ENCODE measurements around the gene FILIP1.

The FILIP1 gene

DNA sequence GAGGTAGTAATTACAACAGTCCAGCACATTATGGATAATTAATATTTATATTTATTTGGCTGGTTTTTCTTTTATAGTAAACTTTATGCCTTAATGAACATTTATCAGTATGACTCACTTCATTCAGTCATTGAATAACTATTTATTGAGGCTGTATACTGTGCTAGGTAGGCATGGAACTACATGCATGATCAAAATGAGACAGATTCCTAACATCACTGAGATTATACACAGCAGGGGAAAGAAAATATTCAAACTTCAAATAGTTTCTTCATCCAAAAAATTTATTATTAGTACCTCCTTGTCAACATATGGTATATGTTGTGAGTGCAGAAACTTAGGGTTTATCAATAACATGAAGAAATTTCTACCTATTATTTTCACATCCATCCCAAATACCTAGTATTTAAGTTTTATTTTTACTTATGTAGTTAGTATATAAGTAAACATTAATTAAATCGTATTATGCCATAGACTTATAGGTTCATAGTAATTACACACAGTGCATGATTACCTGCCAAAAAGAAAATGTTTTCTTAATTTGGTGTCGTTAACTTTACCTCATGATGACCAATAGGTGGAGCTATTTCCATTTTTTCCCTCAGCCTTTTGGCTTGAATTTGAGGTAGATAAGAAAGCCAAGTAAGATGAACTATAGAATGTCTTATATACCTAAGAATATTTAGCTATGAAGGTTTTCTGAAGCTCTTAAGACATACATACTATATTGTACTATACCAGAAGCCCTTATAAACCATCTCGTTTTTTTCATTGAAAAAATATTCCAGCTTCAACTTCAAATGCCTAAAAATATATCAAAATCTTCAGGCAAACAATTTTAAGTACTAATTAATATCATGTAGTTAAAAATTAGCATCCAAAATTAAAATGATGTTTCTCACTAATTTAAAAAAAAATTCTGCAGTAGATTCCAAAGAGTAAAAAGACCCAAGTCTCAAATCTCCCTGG, 196.5 kb downstream of the FILIP1 start:
- peak; percentile 53 for DNase-seq (ENCODE audit: low read depth)

GRCh38 chr6:75292555-75292954, 201.0 kb downstream of the FILIP1 start:
- no peak for DNase-seq (ENCODE audit: low read depth)

- no peak for DNase-seq (ENCODE audit: low read depth)
Observed at GRCh38 chr6:75291744-75292143, 201.9 kb downstream of the FILIP1 start.

- no peak for DNase-seq (ENCODE audit: low read depth)
Observed at GRCh38 chr6:75291331-75291730, 202.3 kb downstream of the FILIP1 start.

GRCh38 chr6:75290136-75290945, 203.3 kb downstream of the FILIP1 start:
- no peak for DNase-seq (ENCODE audit: low read depth)

DNA sequence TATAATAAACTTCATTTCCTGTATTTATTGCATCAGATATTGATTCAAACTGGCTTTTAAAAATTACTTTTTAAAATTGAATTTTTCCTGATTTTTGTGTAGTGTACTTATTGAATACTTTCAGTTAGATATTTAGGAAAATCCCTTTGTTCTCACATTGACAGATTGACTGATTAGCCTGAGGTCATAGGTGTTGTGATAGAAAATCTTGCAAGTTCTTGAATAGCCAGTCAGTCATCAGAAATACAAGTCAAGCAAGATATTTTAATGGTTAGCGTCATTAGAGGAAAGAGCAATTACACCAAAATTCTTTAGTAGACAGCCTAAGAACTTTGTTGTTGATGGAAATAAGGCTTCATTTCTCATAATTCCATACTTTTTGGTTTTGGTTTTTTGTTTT, 205.6 kb downstream of the FILIP1 start:
- no peak for DNase-seq (ENCODE audit: low read depth)

DNA sequence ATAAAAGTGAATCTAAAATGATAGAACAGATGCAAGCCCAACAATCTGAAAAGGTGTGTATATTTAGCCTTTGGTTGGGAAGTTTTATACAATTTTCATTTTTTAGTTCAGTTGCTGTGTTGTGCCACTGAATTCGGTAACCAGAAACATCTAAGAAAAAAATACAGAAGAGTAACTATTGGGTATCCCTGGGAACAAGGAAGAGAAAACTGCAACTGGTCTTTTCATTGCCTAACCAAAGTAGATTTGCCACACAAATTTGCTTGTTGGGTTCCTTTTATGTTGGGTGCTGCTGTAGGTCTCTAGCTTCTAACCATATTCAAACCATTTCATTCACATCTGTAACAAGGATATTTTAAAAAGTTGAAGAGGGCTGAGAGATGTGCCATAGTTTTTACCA, 206.2 kb downstream of the FILIP1 start:
- no peak for DNase-seq (ENCODE audit: low read depth)

- DNase-seq (ENCODE audit: low read depth) = no peak
Observed at GRCh38 chr6:75286955-75287354, 206.6 kb downstream of the FILIP1 start.

DNA sequence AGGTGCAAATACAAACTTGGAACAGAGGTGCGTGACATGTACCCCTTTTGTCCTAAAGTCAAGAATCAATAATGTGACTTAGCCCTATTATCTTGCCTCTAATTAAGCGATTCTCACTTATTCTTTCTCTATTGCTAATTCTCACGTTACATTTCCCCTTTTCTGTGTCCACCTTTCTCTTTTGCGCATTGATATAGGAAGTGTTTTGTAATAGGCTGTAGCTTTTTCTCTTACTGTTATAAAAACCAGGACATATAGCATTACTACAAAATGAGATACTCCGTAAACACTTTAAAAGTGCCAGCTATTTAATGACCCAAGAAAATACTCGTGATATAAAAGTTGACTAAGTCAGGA, 208.3 kb downstream of the FILIP1 start:
- no peak for DNase-seq (ENCODE audit: low read depth)

DNA sequence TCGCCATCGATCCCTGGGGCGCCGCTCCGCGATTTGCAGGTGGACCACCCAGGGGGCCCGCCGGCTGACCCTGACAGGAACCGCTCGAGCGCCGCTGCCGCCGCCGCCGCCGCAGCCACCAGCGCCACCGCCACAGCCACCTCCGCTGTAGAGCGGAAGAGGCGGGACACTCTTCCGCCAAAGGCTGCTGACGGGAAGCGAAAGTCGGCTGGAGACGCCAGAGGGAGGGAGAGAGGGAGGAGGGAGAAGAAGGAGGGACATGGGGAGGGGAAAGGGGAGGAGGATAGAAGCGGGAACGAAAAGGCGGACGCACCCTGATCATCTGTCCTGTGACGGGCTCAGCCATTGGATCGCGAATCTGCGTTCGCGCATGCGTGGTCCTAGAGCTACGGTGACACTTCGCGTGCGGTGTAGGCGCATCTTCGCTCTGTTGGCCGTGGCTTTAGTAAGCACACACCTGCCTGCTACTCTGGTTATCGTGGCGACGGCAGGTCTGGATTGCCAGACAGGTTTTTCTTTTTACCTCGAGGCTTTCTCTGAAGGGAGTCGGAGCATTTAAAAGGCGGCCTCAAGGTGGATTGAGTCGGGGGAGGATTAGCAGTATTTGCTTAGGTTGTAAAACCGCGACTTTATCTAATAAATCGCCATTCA, 208.8 kb downstream of the FILIP1 start, which contains the start of gene TMEM30A:
TSS of gene TMEM30A (minus strand) at position 161 of the 651 bp plus-strand sequence. CDS start at position 7, 154 bp downstream.
- peak; percentile 99 for DNase-seq (ENCODE audit: low read depth)

DNA sequence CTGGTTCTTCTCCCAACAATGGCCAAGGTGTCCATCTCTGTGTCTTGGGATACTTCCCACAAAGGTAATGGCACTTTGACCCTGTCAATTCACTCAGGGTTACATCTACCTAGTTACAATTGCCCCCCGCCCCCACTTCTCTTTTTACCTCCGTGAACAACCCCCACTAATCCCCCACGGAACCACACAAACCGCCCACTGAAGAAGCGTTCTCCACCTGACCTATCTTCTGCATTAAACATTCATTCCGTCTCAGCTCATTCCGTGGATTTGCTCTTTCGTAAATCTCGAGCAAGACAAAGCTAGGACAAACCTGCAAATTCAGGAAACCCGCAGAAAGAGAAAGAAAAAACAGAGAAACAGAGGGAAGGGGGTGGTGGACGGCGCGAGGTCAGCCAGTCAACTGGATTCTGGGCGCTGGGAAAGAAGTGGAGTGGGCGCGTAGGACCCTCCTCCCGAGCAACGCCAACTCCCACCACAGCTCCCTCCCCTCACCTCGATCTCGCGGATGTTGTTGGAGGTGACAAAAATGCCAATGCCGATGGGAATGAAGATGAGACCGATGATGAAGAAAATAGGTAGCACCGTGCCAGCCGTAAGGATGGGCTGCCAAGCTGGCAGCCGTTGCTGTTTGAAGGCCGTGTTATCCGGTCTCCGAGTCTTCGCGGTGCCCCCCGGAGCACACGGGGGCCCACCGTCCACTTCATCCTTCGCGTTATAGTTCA, 209.5 kb downstream of the FILIP1 start:
- DNase-seq (ENCODE audit: low read depth) = no peak

GRCh38 chr6:75282706-75283105, 210.9 kb downstream of the FILIP1 start:
- DNase-seq (ENCODE audit: low read depth) = no peak

GRCh38 chr6:75281653-75282052, 211.9 kb downstream of the FILIP1 start:
- DNase-seq (ENCODE audit: low read depth) = no peak

DNA sequence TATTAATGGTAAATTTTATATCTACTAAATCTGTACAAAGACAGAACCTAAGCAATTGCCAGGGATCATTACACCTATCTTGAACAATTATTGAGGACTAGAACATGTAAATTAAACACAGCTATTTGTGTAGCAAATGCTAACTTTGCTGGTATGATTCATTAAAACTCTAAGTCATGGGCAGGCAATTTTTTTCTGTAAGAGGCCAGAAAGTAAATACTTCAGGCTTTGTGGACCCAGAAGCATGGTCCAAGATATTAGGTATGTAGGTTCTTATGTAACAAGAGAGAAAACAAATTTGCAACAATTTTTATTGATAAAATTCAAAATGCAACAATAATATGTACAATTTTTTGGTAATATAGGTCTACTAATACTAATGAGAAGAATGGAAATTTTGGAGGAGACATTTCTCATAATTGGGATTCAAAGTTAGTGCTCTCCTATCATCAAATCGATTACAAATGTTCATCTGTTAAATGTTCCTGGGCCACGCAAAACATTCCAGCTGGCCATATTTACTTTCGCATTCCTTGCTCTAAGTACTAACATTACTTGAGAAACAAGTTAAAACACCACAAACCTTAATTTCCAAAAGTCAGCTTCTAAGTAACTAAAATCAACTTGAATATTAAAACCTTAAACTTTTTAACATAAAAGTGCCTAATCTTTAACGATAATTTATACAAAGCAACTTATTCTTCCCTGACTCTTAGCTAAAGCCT, 213.3 kb downstream of the FILIP1 start:
- DNase-seq (ENCODE audit: low read depth) = peak; percentile 14

GRCh38 chr6:75279418-75279817, 214.2 kb downstream of the FILIP1 start:
- no peak for DNase-seq (ENCODE audit: low read depth)

DNA sequence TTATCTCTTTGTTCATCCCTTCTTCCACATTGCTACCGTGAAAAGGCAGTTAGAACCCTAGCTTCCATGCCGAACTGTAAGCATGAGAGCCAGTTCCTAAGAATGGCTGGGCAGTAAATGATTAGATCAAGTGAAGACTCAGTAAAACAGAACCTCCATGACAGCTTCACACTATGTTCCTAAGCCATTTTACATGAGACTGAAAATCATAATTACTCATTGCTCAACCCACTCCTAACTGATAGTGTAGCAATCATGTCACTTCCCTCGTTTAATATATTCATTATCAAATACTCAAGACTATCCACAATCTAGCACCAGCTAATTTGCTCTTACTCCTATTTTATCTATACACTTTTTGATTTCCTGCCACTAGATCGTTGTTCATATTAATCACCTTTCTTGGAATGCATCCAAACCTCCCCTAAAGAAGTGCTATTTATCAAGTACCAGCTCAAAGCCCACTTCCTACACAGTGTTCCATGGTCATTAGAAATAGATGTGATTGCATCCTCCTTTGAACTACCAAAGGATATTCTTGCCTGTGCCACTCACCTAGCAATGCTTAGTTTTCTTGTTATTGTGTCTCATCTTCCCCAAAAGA, 215.0 kb downstream of the FILIP1 start:
- DNase-seq (ENCODE audit: low read depth) = no peak

- DNase-seq (ENCODE audit: low read depth) = peak; percentile 69
Observed at GRCh38 chr6:75275067-75275466, 218.5 kb downstream of the FILIP1 start.

- no peak for DNase-seq (ENCODE audit: low read depth)
Observed at GRCh38 chr6:75273009-75273408, 220.6 kb downstream of the FILIP1 start.

DNA sequence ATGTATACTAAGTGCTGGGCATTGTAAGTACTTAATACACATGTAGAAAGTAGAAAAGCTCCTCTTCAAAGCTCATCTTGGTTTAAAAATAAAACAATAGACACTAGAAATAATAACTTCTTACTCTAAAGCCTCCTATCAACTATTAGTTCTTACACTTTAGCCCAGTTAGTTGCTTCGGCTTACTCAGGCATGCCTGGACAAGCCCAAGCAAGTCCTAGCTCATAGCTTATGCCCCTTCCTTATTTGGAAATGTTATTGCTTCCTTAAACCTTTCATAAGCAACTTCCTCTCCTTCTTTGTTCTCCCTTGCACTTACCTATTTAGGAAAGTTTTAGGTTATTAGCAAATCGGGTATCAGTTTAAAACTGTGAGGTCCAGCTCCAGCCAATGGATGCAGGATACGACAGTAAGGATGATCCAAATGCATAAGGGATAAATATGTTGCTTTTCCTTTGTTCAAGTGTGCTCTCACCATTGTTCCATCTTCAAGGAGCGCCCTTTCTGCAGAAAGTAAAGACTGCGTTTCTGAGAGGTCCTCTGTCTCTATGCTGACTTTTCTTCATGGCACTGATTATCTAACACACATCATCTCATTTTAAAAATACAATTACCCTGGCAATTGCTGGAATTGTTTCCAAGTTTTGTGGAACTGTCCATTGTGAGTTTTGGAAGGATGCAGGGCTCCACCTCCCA, 221.3 kb downstream of the FILIP1 start:
- peak; percentile 65 for DNase-seq (ENCODE audit: low read depth)

- no peak for DNase-seq (ENCODE audit: low read depth)
Observed at GRCh38 chr6:75268988-75269354, 224.6 kb downstream of the FILIP1 start.

Measured in fibroblast of gingiva (primary cell).